Thyroid gland (tissue), 4 donors: ENCODE data around the gene ATAD1.

Experiments
- CTCF ChIP-seq, 6 experiments: fragments of 200-600 bp in 3 of 6; fragments of 450-650 bp in 3 of 6; sonication (generic) in 3 of 6; IDR thresholded peaks; one replicate each; pipeline ENCODE4 v1.5.1; 2016 to 2019; ENCODE audit warnings: antibody characterized with exemption in 6 of 6, mild to moderate bottlenecking in 2 of 6, inconsistent platforms in 1 of 6, moderate library complexity in 1 of 6
- POLR2A ChIP-seq, 2 donors: fragments of 450-650 bp; IDR thresholded peaks; one replicate each; pipeline ENCODE4 v1.6.1; 2017; ENCODE audit warnings: antibody characterized with exemption in 2 of 2, mild to moderate bottlenecking in 2 of 2, moderate library complexity in 1 of 2

- no peak for TF ChIP-seq CTCF (IDR thresholded peaks at IDR 0.05)
- TF ChIP-seq POLR2A (IDR thresholded peaks at IDR 0.05): no peak
Measured at GRCh38 chr10:87746911-87747310, 71.1 kb downstream of the ATAD1 start.
